Activated CD4-positive, alpha-beta T cell treated with anti-CD3 and anti-CD28 coated beads, Interleukin-10, Interleukin-2, amounts not matched to agents 100 ng/mL and 50 ng/mL, durations not matched to agents 16 hours and 8 hours (primary cell): ENCODE results near the gene UVRAG.

Experiments
- DNase-seq: peaks from one replicate; pipeline ENCODE4 v3.0.0-alpha.2; 2020

Gene UVRAG

GRCh38 chr11:75810637-75811390, 4.2 kb upstream of the UVRAG start:
- no peak for DNase-seq

GRCh38 chr11:75811485-75811884, 3.5 kb upstream of the UVRAG start:
- no peak for DNase-seq

GRCh38 chr11:75812542-75813040, 2.4 kb upstream of the UVRAG start:
- DNase-seq = no peak

GRCh38 chr11:75813124-75813523, 1.9 kb upstream of the UVRAG start:
- no peak for DNase-seq

- no peak for DNase-seq
Measured at GRCh38 chr11:75813622-75814039, 1.4 kb upstream of the UVRAG start.

GRCh38 chr11:75814363-75814676, 690 bp upstream of the UVRAG start:
- DNase-seq = no peak

- peak; percentile 47 for DNase-seq
Measured at GRCh38 chr11:75815345-75816168, 547 bp downstream of the UVRAG start.

GRCh38 chr11:75816561-75817239, 1.7 kb downstream of the UVRAG start:
- DNase-seq = peak; percentile 29

GRCh38 chr11:75820645-75821044, 5.6 kb downstream of the UVRAG start:
- DNase-seq = no peak

GRCh38 chr11:75821202-75821601, 6.2 kb downstream of the UVRAG start:
- DNase-seq = no peak

GRCh38 chr11:75822541-75822940, 7.5 kb downstream of the UVRAG start:
- DNase-seq = no peak

- DNase-seq = no peak
Measured at GRCh38 chr11:75823415-75823814, 8.4 kb downstream of the UVRAG start.

GRCh38 chr11:75823946-75824345, 8.9 kb downstream of the UVRAG start:
- DNase-seq = no peak

GRCh38 chr11:75826461-75827230, 11.6 kb downstream of the UVRAG start:
- DNase-seq = no peak

- DNase-seq = no peak
Measured at GRCh38 chr11:75827562-75827961, 12.6 kb downstream of the UVRAG start.

GRCh38 chr11:75831915-75832502, 17.0 kb downstream of the UVRAG start:
- DNase-seq = no peak

- no peak for DNase-seq
Measured at GRCh38 chr11:75834728-75835127, 19.7 kb downstream of the UVRAG start.

GRCh38 chr11:75836417-75836816, 21.4 kb downstream of the UVRAG start:
- DNase-seq = no peak

- DNase-seq = no peak
Measured at GRCh38 chr11:75839851-75840250, 24.8 kb downstream of the UVRAG start.

- DNase-seq = no peak
Measured at GRCh38 chr11:75840522-75840921, 25.5 kb downstream of the UVRAG start.

- no peak for DNase-seq
Measured at GRCh38 chr11:75841739-75842138, 26.7 kb downstream of the UVRAG start.

- DNase-seq = no peak
Measured at GRCh38 chr11:75845324-75845723, 30.3 kb downstream of the UVRAG start.
